HG02678 (cell line): ENCODE data around the gene FLII.

Experiments used
- ATAC-seq: cut with Tn5 transposase; IDR thresholded peaks from one replicate; pipeline ENCODE4 v1.9.1; 2021; ENCODE audit warnings: mild to moderate bottlenecking, moderate library complexity; ENCODE audit not compliant: unreplicated experiment

FLII gene

DNA sequence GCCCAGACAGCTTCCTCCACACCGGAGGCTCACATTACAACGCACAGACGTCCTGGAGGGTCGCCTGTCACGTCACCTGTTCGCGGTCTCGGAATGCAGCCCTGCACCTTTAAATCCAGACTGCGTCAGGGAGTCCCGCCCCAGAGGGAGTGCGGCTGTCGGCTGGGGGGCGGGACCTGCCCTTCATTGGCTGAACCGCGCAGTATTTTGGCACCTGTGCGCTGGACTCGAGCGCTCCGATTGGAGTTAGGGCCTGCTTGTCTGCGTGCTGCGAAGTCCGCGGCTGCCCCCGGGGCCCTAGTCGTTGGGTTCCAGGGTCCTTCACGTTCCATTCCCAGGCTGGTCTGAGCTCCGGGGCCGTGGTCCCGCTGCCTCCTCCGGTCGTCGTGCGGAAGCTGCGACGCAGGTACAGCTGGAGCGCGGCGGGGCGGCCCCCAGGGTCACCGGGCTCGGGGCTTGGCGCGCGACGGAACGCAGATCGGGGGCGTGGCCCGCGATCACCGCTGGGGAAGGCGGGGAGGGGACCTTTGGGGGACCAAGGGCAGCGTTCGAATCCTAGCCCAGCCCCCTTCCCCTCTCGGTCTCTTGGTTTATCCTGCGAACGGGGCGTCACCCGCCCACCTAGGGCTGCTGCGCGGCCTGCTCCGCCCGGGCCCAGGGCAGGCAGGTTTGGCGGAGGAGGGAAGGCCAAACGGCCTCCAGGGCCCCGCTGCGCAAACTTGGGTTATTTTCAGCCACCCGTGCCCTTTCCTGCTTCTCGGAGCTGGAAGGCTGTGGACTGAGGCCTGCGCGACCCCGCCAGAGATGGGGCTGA lies 2.0 kb upstream of the FLII start, which contains the start of gene MIEF2:
TSS of gene MIEF2 (plus strand) at position 331 of the 814 bp plus-strand sequence. CDS start 2,059 bp downstream, outside the sequence.
- peak; percentile 81 for ATAC-seq

DNA sequence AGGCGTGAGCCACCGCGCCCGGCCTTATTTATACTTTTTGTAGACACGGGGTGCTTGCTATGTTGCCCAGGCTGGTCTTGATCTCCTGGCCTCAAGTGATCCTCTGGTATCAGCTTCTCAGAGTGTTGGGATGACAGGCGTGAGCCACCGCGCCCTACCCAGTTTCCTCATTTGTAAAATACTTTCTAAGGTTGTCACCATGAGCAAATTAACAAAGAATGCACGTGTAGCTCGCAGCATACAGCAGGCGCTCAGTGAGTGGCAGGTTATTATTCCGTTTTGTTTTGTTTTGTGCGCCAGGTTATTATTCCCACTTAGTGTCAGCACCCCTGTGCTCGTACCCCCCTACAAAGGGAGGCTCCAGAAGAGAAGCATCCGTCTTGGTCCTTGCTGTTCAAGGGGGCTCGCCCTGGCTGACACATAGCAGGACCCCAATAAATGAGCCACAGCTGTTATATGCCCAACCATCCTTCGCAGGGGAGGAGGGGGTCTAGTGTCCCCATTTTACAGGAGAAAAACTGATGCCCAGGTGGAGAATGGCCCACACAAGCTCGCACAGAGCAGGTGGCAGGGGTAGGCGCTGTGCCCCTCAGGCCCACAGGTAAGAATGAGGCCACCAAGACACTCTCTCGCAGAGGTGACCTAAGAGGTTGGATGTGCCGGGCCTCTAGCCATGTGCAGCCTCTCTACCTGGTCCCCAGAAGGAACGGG lies 1.2 kb upstream of the FLII start:
- no peak for ATAC-seq

DNA sequence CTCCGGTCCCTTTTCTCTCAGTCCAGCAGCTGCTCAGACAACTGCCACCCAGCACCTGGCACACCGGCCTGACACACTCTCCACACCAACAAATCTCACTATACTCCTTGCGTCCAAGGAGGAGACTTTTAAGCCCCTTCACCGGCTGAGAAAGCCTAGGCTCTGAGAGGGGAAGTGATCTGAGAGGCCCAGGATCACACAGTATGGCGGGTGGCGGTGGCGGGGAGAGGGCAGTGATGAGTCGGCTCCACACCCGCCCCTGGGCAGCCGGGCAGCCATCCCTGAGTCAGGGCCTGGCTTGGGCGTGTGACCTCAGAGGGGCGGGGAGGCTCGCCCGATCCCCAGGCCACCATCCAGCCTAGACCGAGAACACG lies 569 bp downstream of the FLII start:
- ATAC-seq, result peak; percentile 16

DNA sequence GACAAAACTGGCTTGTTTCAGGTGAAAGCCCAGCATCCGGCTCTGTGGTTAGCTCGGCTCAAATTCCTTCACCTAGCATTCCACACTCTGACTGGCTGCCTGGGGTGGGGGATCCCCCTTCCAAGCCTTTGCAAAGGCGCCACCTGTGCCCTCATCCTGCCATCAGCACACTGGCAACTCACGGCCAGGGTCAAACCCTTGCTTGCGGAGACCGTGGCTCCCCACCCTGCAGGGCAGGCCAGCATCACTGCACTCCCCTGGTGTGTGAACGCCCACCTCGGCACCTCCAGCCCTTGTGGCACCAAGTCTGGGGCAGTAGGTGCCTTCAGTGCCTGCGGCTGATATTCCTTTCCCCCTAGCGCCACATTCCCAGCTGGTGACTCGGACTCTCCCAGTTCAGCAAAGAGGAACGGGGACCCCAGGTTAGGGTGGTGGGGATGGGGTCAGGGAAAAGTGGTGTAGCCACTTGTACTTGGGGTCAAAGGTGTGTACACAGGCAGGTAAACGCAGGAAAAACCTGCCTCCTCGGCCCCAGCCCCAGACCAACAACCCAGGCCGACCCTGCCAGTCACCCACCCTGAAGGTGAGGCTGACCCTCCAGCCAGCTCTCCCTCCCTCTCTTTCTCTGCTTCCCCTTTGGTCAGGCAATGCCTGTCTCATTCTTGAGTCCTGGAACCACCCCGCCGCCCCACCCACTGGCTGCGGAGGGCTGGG lies 1.1 kb downstream of the FLII start:
- ATAC-seq, result peak; percentile 4

DNA sequence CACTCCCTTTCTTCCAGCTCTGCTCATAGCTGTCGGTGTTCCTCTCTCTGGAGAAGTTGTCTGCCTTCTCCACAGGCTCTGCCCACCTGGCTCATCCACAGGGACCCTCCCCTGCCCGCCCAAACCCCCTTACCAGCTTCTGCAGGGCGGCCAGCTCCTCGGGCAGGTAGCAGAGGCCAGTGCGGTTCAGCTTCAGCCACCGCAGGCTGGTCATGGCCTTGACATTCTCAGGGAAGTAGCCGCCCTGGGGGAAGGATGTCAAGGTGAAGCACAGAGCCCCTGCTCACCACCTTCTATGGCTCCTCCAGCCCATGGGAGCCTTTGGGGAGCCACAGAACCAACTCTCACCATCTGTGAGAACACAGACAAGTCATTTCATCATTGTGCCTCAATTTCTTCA lies 1.8 kb downstream of the FLII start:
- no peak for ATAC-seq

DNA sequence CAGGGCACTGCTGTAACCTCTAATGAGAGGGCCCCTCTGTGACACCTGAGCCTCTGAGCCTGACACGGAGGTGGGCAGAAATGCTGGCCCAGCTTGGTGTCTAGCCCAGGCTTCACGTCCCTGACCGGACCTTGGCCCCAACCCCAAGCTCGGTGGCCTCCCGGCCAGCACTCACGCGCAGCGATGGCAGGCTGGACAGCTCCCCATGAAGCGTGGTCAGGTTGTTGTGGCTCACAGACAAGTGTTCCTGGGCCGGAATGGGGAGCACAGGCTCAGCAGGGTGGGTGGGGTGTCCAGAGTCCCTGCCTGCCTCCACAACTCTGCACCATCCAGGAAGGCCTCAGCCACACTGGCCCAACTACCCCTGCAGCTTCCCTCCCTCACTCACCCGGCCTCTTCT lies 2.2 kb downstream of the FLII start:
- ATAC-seq, result no peak

DNA sequence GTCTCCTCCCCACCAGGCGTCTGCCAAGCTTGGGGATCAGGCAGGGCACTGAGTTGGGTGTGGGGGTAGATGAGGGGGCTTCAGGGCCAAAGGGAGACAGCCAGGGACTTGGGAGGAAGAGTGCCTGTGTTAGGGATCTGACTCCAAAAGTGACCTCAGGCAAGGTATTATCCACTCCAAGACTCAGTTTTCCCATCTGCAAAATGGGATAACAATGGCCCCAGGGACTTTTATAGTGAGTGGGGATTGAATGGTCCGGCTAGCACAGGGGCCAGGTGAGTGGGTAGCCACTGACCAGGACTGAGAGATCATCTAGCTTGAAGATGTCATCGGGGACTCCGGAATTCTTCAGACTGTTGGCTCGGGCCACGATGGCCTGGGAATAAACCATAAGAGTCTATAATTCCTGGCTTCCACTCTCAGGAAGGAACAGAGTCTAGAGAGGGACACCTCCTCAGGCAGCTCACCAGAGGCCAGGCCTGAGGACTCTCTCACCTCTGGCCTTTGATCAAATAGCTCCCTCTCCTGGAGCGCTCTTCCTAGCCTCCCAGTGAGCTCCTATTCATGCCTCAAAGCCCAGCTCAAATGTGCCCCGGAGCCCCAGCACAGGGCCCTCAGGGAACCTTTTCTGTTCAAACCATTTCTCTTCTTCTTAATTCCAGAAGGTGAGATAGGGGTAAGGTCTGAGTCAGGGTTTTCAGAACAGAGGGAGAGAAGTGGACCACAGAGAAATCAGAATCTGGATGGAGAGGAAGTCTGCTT lies 3.5 kb downstream of the FLII start:
- ATAC-seq, result no peak

DNA sequence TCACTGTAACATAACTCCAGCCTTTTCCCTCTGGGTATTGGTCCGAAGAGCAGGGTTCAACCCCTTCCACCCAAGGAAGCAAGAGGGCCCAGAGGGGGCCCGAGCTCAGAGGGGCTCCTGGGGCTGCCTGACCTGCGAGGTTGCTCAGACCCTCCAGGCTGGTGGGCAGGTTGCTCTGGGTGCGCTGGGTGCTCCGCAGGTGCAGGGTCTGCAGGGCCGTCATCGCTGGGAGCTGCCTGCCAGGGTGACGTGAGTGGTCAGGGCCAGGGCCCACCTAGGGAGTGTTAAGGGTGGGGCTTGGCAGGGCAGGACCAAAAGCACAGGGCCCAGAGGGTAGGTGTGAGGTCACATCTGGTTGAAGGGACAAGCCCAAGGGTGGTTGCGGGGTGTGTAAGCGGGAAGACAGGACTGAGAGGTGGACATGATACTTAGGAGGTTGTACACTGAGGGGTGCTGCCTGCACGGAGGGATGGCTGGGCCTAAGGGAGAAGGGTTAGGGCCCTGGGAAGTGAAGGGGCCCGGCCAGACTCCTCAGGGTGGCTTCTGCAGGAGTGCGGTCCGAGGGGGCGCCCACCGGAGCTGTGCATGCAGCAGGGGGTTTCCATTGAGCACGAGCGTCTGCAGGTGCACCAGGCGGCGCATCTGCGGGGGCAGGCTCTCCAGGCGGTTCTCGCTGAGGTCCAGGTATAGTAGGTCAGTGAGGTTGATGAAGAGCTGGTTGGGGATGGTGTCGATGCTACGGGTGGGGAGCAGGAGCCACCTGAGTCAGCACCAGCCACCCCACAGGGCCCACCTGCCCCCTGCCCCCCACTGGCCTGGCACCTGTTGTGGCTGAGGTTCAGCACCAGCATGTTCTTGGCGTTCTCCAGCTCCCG lies 4.4 kb downstream of the FLII start:
- no peak for ATAC-seq

DNA sequence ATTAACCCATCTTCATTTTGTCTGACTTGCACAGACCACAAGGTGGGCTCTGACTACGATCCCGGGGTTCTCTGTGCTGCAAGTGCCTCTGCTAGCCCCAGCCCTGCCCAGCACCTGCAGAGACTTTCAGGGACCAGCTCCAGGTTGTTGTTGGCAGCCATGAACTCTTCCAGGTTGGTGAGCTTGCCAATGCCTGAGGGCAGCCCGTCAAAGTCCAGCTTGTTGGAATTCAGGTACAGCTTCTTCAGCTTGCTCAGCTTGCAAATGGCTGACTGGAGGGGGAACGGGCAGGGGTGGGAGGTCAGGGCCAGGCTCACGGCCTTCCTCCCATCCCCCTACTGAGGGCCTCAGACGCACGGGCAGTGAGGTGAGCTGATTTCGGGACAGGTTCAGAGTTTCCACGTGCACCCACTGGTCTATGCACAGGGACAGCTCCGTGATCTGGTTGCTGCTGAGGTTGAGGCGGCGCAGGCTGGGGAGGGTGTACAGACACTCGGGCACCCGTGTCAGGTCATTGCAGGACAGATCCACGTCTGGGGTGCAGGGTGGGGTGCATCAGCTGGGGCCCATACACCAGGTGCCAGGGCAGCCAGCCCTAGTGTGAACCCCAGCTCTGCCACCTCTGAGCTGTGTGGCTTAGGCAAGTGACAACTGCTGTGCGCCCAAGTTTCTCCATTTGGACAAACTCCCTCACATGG lies 5.2 kb downstream of the FLII start:
- no peak for ATAC-seq

DNA sequence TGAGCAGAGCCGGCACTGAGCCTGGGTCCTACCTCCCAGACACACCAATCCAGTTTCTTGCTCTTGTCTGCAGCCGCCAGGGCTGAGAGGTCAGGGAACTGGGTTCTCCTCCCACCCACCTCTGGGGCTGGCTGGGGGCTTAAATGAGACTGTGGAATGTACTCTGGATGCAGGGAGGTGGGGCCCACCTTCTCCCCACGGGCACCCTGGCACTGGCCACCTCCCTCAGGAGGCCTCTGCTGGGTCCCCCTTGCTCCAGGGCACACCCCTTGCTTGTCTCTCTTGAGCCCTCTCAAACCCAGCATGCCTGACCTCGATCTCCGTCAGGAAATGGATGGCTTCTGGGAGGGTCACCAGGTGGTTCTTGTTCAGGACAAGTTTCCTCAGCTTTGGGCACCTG lies 6.4 kb downstream of the FLII start:
- no peak for ATAC-seq

DNA sequence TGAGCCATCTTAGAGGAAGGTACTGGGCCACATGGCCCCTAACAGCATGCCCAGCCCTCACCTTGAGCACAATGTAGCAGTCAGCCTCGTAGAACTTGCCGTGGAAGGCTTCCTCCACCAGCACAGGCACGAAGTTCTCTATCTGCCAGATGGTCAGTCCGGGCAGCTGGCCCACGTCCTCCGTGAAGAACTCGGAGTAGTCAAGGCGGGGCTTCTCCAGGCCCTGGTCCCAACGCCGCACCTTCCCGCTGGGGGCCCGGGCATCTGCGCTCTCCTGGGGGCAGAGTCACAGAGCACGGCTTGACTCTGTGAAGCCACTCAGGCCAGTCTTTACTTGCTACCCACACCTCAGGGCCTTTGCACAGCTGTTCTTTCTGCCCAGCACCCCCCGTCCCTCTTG lies 7.3 kb downstream of the FLII start:
- no peak for ATAC-seq

DNA sequence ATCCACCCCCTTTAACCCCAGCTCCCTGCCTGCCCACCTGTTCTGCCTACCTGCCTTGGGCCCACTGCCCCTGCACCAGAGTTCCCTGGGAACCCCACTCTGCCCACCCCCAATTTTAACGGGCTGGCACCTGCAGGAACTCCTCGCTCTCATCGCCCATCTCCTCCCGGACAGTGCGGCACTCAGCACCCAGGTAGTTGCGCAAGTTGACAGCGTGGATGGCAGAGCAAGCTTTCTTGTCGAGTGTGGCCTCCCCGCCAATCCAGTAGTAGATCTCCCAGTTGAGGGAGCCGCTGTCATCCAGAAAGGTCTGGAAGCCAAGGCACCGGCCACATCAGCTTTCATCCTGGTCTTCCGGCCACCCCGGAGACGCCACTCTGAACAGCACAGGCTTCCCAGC lies 7.8 kb downstream of the FLII start:
- ATAC-seq, result no peak

DNA sequence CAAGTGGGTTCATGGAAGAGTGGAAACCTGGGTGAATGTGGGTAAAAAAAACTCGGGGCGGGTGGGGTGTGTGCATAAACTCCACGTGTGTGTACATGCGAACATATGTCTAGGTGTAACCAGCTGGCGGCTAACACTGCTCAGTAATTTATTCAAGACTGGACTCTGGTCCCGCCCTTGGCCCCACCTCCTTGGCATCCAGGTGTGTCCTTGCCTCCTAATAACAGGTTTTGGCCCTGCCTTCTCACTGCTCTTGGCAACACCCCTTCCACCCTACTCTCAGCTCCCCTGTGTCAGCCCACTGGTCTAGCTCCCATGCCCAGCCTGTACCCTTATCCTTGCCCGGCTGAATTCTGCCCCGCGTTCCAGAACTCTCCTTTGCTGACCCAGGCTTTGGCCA lies 8.3 kb downstream of the FLII start:
- ATAC-seq, result no peak

DNA sequence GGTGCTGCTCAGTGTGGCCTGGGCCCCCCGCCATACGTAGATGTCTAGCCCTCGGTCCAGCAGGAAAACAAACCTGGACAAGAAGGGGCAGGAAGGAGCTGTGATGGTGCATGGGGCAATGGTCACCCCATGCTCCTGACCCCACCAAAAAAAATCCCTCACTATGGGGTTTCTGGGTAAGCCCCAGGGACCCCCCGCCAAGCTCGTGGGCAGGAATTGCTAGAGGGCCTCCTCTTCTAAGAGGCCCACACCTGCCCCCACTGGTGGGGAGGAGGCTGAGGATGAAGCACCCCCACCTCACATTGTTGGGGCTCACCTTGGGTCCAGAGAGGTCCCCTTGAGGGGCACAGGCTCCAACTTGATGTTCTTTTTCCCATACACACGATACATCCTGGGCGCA lies 9.7 kb downstream of the FLII start:
- ATAC-seq, result no peak

DNA sequence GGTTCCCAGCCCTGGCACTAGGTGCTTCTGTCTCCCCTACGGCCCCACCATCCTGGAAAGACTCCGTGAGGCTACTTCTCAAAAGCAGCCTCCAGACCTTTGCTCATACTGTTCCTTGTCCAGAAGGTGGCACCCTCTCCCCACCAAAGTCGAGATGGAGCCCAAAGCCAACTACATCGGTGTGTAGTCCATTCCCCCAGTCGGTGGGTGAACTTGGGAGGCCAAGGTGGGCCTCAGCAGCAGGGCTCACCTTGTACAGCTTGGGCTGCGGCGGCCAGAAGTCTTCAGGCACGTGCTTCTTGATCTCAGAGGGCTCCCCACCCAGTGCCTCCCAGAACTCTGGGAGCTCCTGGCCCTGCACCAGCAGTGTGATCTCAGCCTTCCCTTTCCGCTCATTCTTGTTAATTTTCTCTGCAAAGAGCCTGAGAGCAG lies 10.2 kb downstream of the FLII start:
- no peak for ATAC-seq

DNA sequence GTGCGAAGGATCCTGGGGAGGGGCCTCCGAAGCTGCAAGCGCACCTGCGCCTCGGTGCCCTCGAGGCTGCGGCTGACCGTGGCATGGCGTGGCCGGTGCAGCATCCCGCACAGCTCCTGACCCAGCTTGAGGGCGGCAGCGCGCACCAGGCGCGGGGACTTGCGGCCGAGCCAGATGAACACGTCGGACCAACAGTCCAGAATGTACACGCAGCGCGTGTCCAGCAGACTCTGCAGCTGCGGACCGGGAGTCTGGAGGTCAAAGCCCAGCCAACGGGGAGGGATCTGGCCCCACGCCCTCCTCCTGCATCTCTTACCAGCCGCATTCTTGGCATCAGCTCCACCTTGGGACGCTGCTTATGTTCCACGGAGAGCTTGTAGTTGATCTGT lies 10.9 kb downstream of the FLII start:
- ATAC-seq, result no peak

DNA sequence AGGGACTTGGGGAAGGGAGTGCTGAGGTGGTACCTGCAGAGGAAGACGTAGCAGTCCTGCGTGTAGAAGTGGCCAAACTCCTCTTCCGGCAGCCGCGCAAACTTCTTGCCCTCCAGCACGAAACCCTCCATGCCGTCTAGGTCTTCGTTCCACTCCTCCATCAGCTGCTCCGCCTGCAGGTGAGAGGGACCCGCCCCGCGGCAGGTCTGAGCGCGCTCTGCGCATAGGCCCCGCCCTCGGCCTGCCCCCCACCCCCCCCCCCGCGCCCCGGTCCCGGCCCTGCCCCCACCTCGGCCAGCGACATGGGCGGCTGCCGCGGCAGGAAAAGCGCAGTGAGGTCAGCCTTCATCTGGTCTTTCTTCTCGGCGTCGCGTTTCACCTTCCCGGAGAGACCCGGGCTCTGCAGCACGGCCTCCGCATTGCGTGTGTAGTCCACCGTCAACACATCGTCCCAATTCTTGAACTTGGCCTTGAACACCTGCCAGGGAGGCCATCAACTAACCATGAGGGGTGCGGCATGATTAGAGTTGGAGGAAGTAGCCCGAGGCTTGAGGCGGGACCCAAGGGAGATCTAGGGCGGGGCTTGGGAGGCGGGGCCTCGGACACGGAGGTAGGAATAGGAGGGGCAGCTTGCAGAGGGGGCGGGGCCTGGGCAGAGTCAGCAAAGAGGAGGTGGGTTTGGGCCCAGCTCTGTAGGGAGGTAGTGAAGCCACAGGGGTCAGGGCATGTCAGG lies 11.5 kb downstream of the FLII start:
- ATAC-seq, result no peak

DNA sequence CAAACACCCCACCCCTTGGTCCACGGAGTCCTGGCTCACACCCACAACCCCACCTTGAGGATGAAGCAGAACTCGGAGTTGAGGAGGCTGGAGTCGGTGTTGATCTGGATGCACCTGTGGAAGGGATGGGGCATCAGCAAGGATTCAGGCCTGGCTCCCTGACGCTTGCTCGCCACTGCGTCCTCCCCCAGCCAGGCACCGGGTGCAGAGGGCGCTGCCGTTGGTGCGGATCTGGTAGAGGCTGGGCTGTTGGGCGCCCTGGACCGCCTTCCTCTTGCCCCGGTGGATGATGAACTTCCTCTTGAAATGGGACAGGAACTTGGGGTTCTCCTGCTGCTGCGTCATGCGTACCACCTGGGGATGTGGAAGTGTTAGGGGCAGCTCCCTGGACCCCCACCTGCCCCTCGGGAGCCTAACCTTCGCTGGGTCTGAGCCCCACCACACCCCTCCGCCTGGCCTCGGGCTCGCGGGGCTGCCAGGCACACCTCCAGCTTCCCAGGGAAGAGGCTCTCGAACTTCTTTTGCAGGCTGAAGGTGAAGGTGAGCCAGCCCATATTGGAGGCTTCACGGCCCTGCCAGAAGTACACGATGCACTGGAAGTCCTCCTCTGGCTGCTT lies 12.3 kb downstream of the FLII start:
- no peak for ATAC-seq
